Erythroblast (primary cell): Measurements from ENCODE around the gene ZFPM1.

ENCODE experiments used
- GATA1 ChIP-seq: IDR thresholded peaks from 2 replicates; pipeline ENCODE4 v1.6.1; 2011; ENCODE audit warnings: low read depth, mild to moderate bottlenecking, control low read depth, low read length, moderate library complexity
- POLR2A ChIP-seq: IDR thresholded peaks from 2 replicates; pipeline ENCODE4 v1.6.1; 2011; ENCODE audit warnings: mild to moderate bottlenecking, low read length

- TF ChIP-seq POLR2A (no peak), GATA1 (no peak)
These were observed 117.6 kb downstream of the ZFPM1 start for GRCh38 chr16:88570691-88571092.
